Aorta (tissue), 5 donors: Measurements from ENCODE around the gene ZNF277. TPM values are rescaled to one million over a fixed set of nuclear protein-coding genes. Genes with fewer than 3 reads are reported as not detected.

ENCODE experiments used
- ATAC-seq: fragments of 200-7000 bp; cut with Tn5 transposase; one replicate; pipeline ENCODE4 v1.9.1; 2022; ENCODE audit warnings: moderate library complexity; ENCODE audit not compliant: low FRiP score
- DNase-seq, 2 donors: peaks; one replicate each; pipeline ENCODE4 v3.0.0-alpha.2; 2020
- H3K27ac ChIP-seq, 2 donors: one replicate each; pipeline ENCODE4 v1.5.1; 2013; ENCODE audit warnings: low read length in 2 of 2, mild to moderate bottlenecking in 2 of 2, moderate library complexity in 2 of 2, control low read depth in 1 of 2, inconsistent platforms in 1 of 2, low read depth in 1 of 2
- H3K27me3 ChIP-seq, 2 donors: one replicate each; pipeline ENCODE4 v1.6.1; 2013; ENCODE audit warnings: control low read depth in 1 of 2, low read length in 1 of 2, mild to moderate bottlenecking in 1 of 2, moderate library complexity in 1 of 2; ENCODE audit not compliant: insufficient read depth in 2 of 2, control insufficient read depth in 1 of 2
- H3K36me3 ChIP-seq, 2 donors: one replicate each; pipeline ENCODE4 v1.6.1; 2013; ENCODE audit warnings: control low read depth in 1 of 2, low read length in 1 of 2, mild to moderate bottlenecking in 1 of 2; ENCODE audit not compliant: insufficient read depth in 2 of 2, control insufficient read depth in 1 of 2
- H3K4me1 ChIP-seq, 2 donors: one replicate each; pipeline ENCODE4 v1.6.1; 2013; ENCODE audit warnings: low read length in 2 of 2, control low read depth in 1 of 2, mild to moderate bottlenecking in 1 of 2, moderate library complexity in 1 of 2; ENCODE audit not compliant: insufficient read depth in 2 of 2, control insufficient read depth in 1 of 2
- H3K4me3 ChIP-seq, 2 donors: one replicate each; pipeline ENCODE4 v1.5.1; 2013; ENCODE audit warnings: low read length in 2 of 2, control low read depth in 1 of 2, mild to moderate bottlenecking in 1 of 2
- H3K9me3 ChIP-seq: one replicate; pipeline ENCODE4 v1.6.1; 2013; ENCODE audit warnings: mild to moderate bottlenecking, low read length; ENCODE audit not compliant: control insufficient read depth
- WGBS, 2 donors: extraction: QIAGEN DNeasy Blood & Tissue Kit; methylation state at CpG; one replicate each; pipeline ENCODE4 v1.1.7; 2013; 5-methylcytosine and 5-hydroxymethylcytosine counted together
- intact Hi-C, 2 donors: fragments of 100-400 bp; cut with DNase I; formaldehyde crosslinking; loops; one replicate each; pipeline versions ENCODE4 v1.14.2 to v1.15.0; 2022
- polyA plus RNA-seq, 2 donors: library from polyadenylated mRNA; stranded (reverse); fragments of 200-250 nt; gene quantifications; one replicate each; pipeline ENCODE4 v1.2.3, GENCODE V29; 2013
- total RNA-seq, 2 donors: library from RNA; stranded (reverse); fragmentation: NEBNext Ultra II Directional; extraction: Animal tissue kit (Norgen Biotek cat#: 25700); gene quantifications; one replicate each; pipeline ENCODE4 v1.2.1, GENCODE V29; 2021
- donor health status: healthy with polysubstance abuse.
- donor health status: Bipolar disorder and iron deficiency.
- donor health status: DM: no; HTN: no; CAD: no.
- donor health status: DM: no; HTN: no; CAD: no.
- donor health status: DM: yes; HTN: yes; CAD: no.

ZNF277 gene
- total and polyA plus RNA-seq, 4 donors: 17.8 to 41.6 (median 21.0) TPM

DNA sequence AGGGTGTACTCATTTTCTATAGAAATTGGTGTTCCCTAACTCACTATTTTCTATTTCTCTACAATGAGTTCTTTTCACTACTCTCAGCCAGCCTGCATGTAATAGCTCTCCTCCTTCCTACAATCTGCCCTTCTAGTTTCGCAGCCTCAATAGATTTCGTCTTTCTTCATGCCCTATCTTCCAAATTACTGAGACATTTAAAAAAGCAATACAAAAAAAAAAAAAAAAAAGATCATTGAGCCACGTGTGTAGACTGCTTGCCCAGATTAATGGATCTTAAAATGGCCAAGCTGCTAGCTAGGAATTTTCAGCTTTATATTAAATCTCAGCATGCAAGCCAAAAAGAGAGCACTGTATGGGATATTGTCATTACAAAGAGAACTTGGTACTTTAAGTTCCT, 55.5 kb downstream of the ZNF277 start:
- intact Hi-C loops: no loop called here
- H3K27me3 ChIP-seq: no peaks in the 10 kb centered on the region
- DNase-seq (no peak), ATAC-seq (no peak)
- no peak overlapping the region for H3K27ac ChIP-seq
- no peaks in the 10 kb centered on the region for H3K9me3 ChIP-seq
- 76 to 78% methylated on average over 3 of the region's 3 CpGs for WGBS, 2 donors
- no peaks in the 10 kb centered on the region for H3K36me3 ChIP-seq
- H3K4me1 ChIP-seq: peaks cover 0 to 2% of the 10 kb centered on the region in 2 donors
- no peak overlapping the region for H3K4me3 ChIP-seq

DNA sequence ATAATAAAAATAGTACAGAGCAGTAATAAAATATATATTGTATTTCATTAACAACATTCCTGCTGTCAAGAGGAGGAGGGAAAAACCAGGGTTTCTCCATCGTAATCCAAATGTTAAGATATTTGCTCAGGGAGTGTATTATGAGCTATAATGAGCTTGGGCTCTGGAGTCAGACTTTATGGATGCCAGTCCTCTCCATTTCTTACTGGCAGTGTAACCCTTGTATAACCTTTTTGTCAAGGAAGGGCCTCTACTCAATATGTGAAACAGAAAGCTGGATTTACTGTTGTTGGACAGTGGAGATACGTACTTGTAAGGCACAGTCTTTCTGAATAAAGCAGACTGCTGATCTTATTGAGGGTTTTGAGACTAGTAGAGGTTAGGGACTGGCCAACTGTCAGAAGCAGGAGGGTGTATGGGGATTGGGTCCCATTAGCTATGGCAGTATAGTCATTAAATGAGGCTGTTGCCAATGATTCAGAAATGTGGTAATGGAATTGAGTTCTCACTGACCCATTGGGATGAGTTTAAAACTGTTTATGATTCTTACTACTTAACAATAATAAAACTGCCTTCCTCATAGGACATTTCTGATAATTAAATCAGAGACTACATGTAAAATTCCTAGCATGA, 56.5 kb downstream of the ZNF277 start:
- 83 to 88% methylated on average over 2 of the region's 2 CpGs for WGBS, 2 donors
- intact Hi-C loops: no loop called here
- Histone ChIP-seq H3K27ac (no peak overlapping the region), H3K27me3 (no peaks in the 10 kb centered on the region), H3K36me3 (no peaks in the 10 kb centered on the region), H3K4me1 (peaks cover 0 to 2% of the 10 kb centered on the region in 2 donors), H3K9me3 (no peaks in the 10 kb centered on the region), H3K4me3 (no peak overlapping the region)
- DNase-seq (no peak), ATAC-seq (peak; percentile 33)

GRCh38 chr7:112263519-112263918, 57.0 kb downstream of the ZNF277 start:
- Histone ChIP-seq H3K9me3 (no peaks in the 10 kb centered on the region), H3K27ac (no peak overlapping the region), H3K4me1 (peaks cover 0 to 2% of the 10 kb centered on the region in 2 donors), H3K36me3 (no peaks in the 10 kb centered on the region), H3K4me3 (no peak overlapping the region), H3K27me3 (no peaks in the 10 kb centered on the region)
- intact Hi-C loops: no loop called here
- ATAC-seq: no peak
- DNase-seq: no peak

- ATAC-seq: no peak
- no peak for DNase-seq
- H3K4me3 ChIP-seq: no peak overlapping the region
- peaks cover 0 to 2% of the 10 kb centered on the region in 2 donors for H3K4me1 ChIP-seq
- intact Hi-C loops: no loop called here
- H3K36me3 ChIP-seq: no peaks in the 10 kb centered on the region
- no peak overlapping the region for H3K27ac ChIP-seq
- H3K27me3 ChIP-seq: no peaks in the 10 kb centered on the region
- no peaks in the 10 kb centered on the region for H3K9me3 ChIP-seq
- 95% methylated on average over 3 of the region's 3 CpGs for WGBS, 2 donors
Measured at GRCh38 chr7:112266141-112266540, 59.6 kb downstream of the ZNF277 start.

DNA sequence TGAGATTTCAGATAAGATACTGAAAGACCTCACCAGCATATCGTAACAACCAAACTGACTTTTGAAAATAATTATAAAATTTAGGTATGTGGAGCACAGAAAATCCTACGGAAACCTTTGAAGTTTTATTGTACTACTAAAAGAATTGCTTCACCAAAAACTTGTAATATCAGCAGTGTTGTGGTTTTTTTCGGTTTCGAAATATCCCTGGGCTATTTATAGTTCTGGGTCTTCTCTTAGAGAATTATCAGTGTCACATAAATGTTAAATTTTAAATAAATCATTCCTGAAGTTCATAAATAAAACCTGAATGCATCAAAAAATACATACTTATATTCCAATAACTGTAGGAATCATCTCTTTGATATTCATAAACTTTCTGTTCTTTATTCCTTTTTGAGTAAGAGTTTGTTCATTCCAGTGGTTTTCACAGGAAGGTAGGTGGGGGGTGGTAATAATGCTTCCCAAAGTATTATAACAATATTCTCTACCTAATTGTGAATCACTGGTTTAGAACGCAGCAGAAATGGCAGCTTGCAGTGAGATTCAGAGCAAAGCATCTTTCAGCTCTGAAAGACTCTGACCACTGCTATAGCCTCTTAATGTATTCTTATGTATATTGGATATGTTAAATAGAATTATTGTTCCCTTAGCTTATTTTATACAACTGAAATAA, 60.2 kb downstream of the ZNF277 start:
- no peaks in the 10 kb centered on the region for H3K36me3 ChIP-seq
- H3K9me3 ChIP-seq: no peaks in the 10 kb centered on the region
- intact Hi-C loops: no loop called here
- H3K27me3 ChIP-seq: no peaks in the 10 kb centered on the region
- no peak for ATAC-seq
- H3K4me3 ChIP-seq: no peak overlapping the region
- no peak for DNase-seq
- peaks cover 0 to 2% of the 10 kb centered on the region in 2 donors for H3K4me1 ChIP-seq
- no peak overlapping the region for H3K27ac ChIP-seq
- WGBS, 2 donors: 85 to 88% methylated on average over 5 of the region's 5 CpGs

GRCh38 chr7:112267944-112268691, 61.6 kb downstream of the ZNF277 start:
- H3K27me3 ChIP-seq: no peaks in the 10 kb centered on the region
- DNase-seq (no peak), ATAC-seq (no peak)
- no peaks in the 10 kb centered on the region for H3K36me3 ChIP-seq
- H3K27ac ChIP-seq: no peak overlapping the region
- WGBS, 2 donors: 96 to 100% methylated on average over 1 of the region's 1 CpG
- H3K4me1 ChIP-seq: no peaks in the 10 kb centered on the region
- intact Hi-C loops: no loop called here
- no peak overlapping the region for H3K4me3 ChIP-seq
- no peaks in the 10 kb centered on the region for H3K9me3 ChIP-seq

- DNase-seq: no peak
- Histone ChIP-seq H3K4me1 (no peaks in the 10 kb centered on the region), H3K27ac (no peak overlapping the region), H3K27me3 (no peaks in the 10 kb centered on the region), H3K36me3 (no peaks in the 10 kb centered on the region), H3K9me3 (no peaks in the 10 kb centered on the region), H3K4me3 (no peak overlapping the region)
- ATAC-seq: no peak
- intact Hi-C loops: no loop called here
- WGBS, 2 donors: 90 to 92% methylated on average over 2 of the region's 2 CpGs
Measured at GRCh38 chr7:112271162-112271561, 64.7 kb downstream of the ZNF277 start.

DNA sequence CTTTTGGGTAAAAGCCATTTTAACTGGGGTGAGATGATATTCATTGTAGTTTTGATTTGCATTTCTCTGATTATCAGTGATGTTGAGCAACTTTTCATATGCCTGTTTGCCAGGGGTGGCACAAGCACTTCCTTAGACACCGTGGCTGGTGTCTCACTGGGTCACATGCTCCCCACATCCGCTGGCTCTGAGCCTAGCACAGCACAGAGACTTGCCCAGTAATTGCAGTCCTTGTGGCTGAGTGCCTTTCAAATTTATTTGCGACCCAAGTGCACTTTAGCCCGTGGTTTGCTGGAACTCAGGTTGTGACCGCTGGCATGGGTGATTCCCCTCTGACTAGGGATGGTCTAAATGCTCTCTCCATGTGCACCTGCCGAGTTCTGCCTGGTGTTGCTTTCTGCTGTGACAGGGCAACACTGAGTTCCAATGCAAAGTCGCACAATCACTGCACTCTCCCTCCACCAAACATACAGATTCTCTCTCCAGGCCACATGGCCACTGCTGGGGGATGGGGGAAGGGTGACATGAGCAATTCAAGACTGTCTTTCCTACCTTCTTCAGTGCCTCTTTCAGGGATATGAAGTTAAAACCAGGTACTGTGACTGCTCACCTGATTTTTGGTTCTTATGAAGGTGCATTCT, 66.5 kb downstream of the ZNF277 start:
- DNase-seq (peak in 1 of 2 donors; percentile 47), ATAC-seq (no peak)
- Histone ChIP-seq H3K27me3 (no peaks in the 10 kb centered on the region), H3K4me3 (no peak overlapping the region), H3K4me1 (no peaks in the 10 kb centered on the region), H3K9me3 (no peaks in the 10 kb centered on the region), H3K27ac (no peak overlapping the region), H3K36me3 (no peaks in the 10 kb centered on the region)
- intact Hi-C loops: no loop called here
- 83 to 88% methylated on average over 7 of the region's 7 CpGs for WGBS, 2 donors
